Measurements from ENCODE around the gene IL13RA2.

DNA sequence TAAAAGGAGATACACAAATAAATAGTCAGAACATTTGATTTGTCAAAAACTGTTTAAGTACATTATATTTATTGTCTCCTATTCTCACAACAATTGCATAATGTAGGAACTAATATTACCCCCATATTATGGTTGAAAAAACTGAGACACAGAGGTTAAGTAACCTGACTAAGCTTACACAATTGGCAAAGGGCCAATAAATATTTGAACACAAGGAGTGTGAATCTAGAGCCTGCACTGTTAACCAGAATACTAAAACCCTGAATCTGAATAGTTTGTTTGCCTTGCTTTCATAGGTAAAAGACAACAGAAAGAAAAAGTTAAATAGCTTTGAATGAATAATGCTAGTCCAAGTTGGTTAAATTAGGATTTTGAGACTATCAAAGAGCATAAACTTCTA, 55.2 kb downstream of the IL13RA2 start:
- TF ChIP-seq EZH2 (IDR thresholded peaks at IDR 0.05; ENCODE audit: low read length, missing control alignments), result no peak
- TF ChIP-seq, protein P1, sequence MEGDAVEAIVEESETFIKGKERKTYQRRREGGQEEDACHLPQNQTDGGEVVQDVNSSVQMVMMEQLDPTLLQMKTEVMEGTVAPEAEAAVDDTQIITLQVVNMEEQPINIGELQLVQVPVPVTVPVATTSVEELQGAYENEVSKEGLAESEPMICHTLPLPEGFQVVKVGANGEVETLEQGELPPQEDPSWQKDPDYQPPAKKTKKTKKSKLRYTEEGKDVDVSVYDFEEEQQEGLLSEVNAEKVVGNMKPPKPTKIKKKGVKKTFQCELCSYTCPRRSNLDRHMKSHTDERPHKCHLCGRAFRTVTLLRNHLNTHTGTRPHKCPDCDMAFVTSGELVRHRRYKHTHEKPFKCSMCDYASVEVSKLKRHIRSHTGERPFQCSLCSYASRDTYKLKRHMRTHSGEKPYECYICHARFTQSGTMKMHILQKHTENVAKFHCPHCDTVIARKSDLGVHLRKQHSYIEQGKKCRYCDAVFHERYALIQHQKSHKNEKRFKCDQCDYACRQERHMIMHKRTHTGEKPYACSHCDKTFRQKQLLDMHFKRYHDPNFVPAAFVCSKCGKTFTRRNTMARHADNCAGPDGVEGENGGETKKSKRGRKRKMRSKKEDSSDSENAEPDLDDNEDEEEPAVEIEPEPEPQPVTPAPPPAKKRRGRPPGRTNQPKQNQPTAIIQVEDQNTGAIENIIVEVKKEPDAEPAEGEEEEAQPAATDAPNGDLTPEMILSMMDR (conservative IDR thresholded peaks at IDR 0.05 in 1 of 2, IDR thresholded peaks at IDR 0.05 in 1 of 2; ENCODE audit: low read depth in 1 of 2, low read length in 2 of 2), result no peak
